MCF 10A (cell line): Measurements from ENCODE around the gene SMIM35. TPM values are rescaled to one million over a fixed set of nuclear protein-coding genes. Genes with fewer than 3 reads are reported as not detected.

ENCODE experiments used
- BruUV-seq: library from RNA; stranded (reverse); fragments of 400-500 nt; replicated peaks from 2 replicates; lab custom pipeline; 2021; lab: Mats Ljungman, UMichigan
- CTCF ChIA-PET: fragments of 300-600 bp; sonication (Branson Sonifier 250); formaldehyde crosslinking; extraction: SDS; loops from one replicate; lab custom pipeline; 2021; ENCODE audit warnings: antibody characterized with exemption, inconsistent platforms; lab: Yijun Ruan, JAX
- POLR2A ChIA-PET: fragments of 300-600, 350-650 bp; sonication (Branson Sonifier 250); formaldehyde crosslinking; extraction: SDS; loops from one replicate; lab custom pipeline; 2020; ENCODE audit warnings: antibody characterized with exemption, inconsistent platforms; lab: Yijun Ruan, JAX
- DNase-seq: peaks from one replicate; pipeline ENCODE4 v3.0.0-alpha.2; 2018; ENCODE audit not compliant: unreplicated experiment
- H3K27ac Mint-ChIP-seq: one replicate; pipeline ENCODE4 v1.8.0; 2022; ENCODE audit warnings: mild to moderate bottlenecking, low read depth, mixed read lengths; ENCODE audit not compliant: unreplicated experiment
- H3K27me3 Mint-ChIP-seq: one replicate; pipeline ENCODE4 v1.8.0; 2022; ENCODE audit warnings: mixed read lengths; ENCODE audit not compliant: insufficient read depth, unreplicated experiment
- H3K36me3 Mint-ChIP-seq: one replicate; pipeline ENCODE4 v1.8.0; 2022; ENCODE audit warnings: mild to moderate bottlenecking, moderate library complexity, mixed read lengths; ENCODE audit not compliant: insufficient read depth, unreplicated experiment
- H3K4me1 Mint-ChIP-seq: one replicate; pipeline ENCODE4 v1.8.0; 2022; ENCODE audit warnings: mixed read lengths; ENCODE audit not compliant: insufficient read depth, unreplicated experiment
- H3K4me3 Mint-ChIP-seq: one replicate; pipeline ENCODE4 v1.8.0; 2022; ENCODE audit warnings: mild to moderate bottlenecking, moderate library complexity, mixed read lengths; ENCODE audit not compliant: unreplicated experiment
- H3K9me3 Mint-ChIP-seq: one replicate; pipeline ENCODE4 v1.8.0; 2022; ENCODE audit warnings: mixed read lengths; ENCODE audit not compliant: unreplicated experiment
- intact Hi-C: fragments of 100-400 bp; cut with micrococcal nuclease; formaldehyde crosslinking; loops from 2 replicates; pipeline ENCODE4 v1.14.1; 2022
- total RNA-seq: library from RNA; stranded (reverse); gene quantifications from 2 replicates; pipeline ENCODE4 v1.2.3, GENCODE V29; 2022
- TF ChIP-seq, protein P1 (sequence below): fragments of 200-600 bp; IDR thresholded peaks from one replicate; pipeline ENCODE4 v1.8.0; 2022; ENCODE audit warnings: antibody characterized with exemption, mild to moderate bottlenecking; ENCODE audit not compliant: unreplicated experiment

The SMIM35 gene
- total RNA-seq, 1 experiment from 2014 or later, result not detected

- POLR2A ChIA-PET, result interaction anchor here (0.8 kb wide), 1 partner anchor 11 kb away, joined by 4 read pairs; no protein-coding TSS in a partner anchor
Measured at GRCh38 chr11:118078911-118079411, 7.8 kb downstream of the SMIM35 start.

GRCh38 chr11:118076754-118077281 lies 9.9 kb downstream of the SMIM35 start, which contains the start of gene TMPRSS4:
Gene TMPRSS4, plus strand, starts transcription at chr11:118077078. Its CDS starts 225 bp downstream, at chr11:118077303.
- no peak within 1 kb of the TSS for H3K4me3 Mint-ChIP-seq
- BruUV-seq, result no TSS peak
- POLR2A ChIA-PET, result interaction anchor here (0.7 to 1.5 kb wide), 3 partner anchors 14 to 413 kb away, joined by 3 to 5 read pairs (median 3); no protein-coding TSS in a partner anchor
- CTCF ChIA-PET, result interaction anchor here (0.7 kb wide), 1 partner anchor 420 kb away, joined by 3 read pairs; no protein-coding TSS in a partner anchor
- peak; percentile 69 for DNase-seq
- H3K27ac Mint-ChIP-seq, result no peak within 1 kb of the TSS
- peaks cover 13% of the 10 kb centered on the region for H3K4me1 Mint-ChIP-seq
- intact Hi-C loops, result no loop called here
- no peaks in the 10 kb centered on the region for H3K36me3 Mint-ChIP-seq
- no peaks in the 10 kb centered on the region for H3K9me3 Mint-ChIP-seq
- TF ChIP-seq, protein P1, sequence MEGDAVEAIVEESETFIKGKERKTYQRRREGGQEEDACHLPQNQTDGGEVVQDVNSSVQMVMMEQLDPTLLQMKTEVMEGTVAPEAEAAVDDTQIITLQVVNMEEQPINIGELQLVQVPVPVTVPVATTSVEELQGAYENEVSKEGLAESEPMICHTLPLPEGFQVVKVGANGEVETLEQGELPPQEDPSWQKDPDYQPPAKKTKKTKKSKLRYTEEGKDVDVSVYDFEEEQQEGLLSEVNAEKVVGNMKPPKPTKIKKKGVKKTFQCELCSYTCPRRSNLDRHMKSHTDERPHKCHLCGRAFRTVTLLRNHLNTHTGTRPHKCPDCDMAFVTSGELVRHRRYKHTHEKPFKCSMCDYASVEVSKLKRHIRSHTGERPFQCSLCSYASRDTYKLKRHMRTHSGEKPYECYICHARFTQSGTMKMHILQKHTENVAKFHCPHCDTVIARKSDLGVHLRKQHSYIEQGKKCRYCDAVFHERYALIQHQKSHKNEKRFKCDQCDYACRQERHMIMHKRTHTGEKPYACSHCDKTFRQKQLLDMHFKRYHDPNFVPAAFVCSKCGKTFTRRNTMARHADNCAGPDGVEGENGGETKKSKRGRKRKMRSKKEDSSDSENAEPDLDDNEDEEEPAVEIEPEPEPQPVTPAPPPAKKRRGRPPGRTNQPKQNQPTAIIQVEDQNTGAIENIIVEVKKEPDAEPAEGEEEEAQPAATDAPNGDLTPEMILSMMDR, result no peak
- H3K27me3 Mint-ChIP-seq, result peaks cover 17% of the 10 kb centered on the region

More at GRCh38 chr11:118078911-118079411, 7.8 kb downstream of the SMIM35 start:
- Mint-ChIP-seq H3K9me3 (no peaks in the 10 kb centered on the region), H3K27ac (no peak overlapping the region), H3K4me3 (no peak overlapping the region), H3K4me1 (peaks cover 13% of the 10 kb centered on the region), H3K36me3 (no peaks in the 10 kb centered on the region), H3K27me3 (peaks cover 17% of the 10 kb centered on the region)
- BruUV-seq, result no TSS peak
- TF ChIP-seq, protein P1, result no peak
- CTCF ChIA-PET, result interaction anchor here (0.6 to 2.5 kb wide), 5 partner anchors 13 to 255 kb away, joined by 3 to 12 read pairs (median 4); no protein-coding TSS in a partner anchor
- no peak for DNase-seq
- intact Hi-C loops, result no loop called here

GRCh38 chr11:118074785-118075184 lies 12.0 kb downstream of the SMIM35 start:
- Mint-ChIP-seq H3K36me3 (no peaks in the 10 kb centered on the region), H3K4me3 (no peak overlapping the region), H3K9me3 (no peaks in the 10 kb centered on the region), H3K27ac (peak overlapping the region; percentile 27), H3K27me3 (no peaks in the 10 kb centered on the region), H3K4me1 (peaks cover 13% of the 10 kb centered on the region)
- intact Hi-C loops, result no loop called here
- peak; percentile 84 for DNase-seq
- CTCF ChIA-PET, result interaction anchor here (0.9 to 1.4 kb wide), 4 partner anchors 22 to 267 kb away, joined by 3 to 5 read pairs (median 4); no protein-coding TSS in a partner anchor
- no TSS peak for BruUV-seq
- TF ChIP-seq, protein P1, result no peak
- POLR2A ChIA-PET, result interaction anchor here (0.7 to 1.5 kb wide), 2 partner anchors 18 to 398 kb away, joined by 3 read pairs; no protein-coding TSS in a partner anchor

- CTCF ChIA-PET, result interaction anchor here (0.7 to 1.4 kb wide), 4 partner anchors 22 to 274 kb away, joined by 3 to 5 read pairs (median 3); no protein-coding TSS in a partner anchor
- TF ChIP-seq, protein P1, result no peak
- Mint-ChIP-seq H3K9me3 (no peaks in the 10 kb centered on the region), H3K27ac (no peak overlapping the region), H3K36me3 (no peaks in the 10 kb centered on the region), H3K4me1 (peaks cover 13% of the 10 kb centered on the region), H3K4me3 (no peak overlapping the region), H3K27me3 (no peaks in the 10 kb centered on the region)
- intact Hi-C loops, result no loop called here
- BruUV-seq, result no TSS peak
- POLR2A ChIA-PET, result interaction anchor here (1.5 kb wide), 1 partner anchor 19 kb away, joined by 3 read pairs; no protein-coding TSS in a partner anchor
- no peak for DNase-seq
Measured at GRCh38 chr11:118074091-118074685, 12.6 kb downstream of the SMIM35 start.
